GM12892 (cell line): Measurements from ENCODE around the gene TMOD4.

Experiments
- POLR2A ChIP-seq: IDR thresholded peaks from 2 replicates; pipeline ENCODE4 v1.6.1; 2011; ENCODE audit warnings: low read depth, low read length, control low read depth
- TAF1 ChIP-seq: IDR thresholded peaks from 2 replicates; pipeline ENCODE4 v1.6.1; 2011; ENCODE audit warnings: low read depth, mild to moderate bottlenecking, control low read depth, low read length, borderline replicate concordance

GRCh38 chr1:151137789-151138188, 38.0 kb downstream of the TMOD4 start:
- TF ChIP-seq POLR2A (no peak), TAF1 (no peak)
